NB4 (cell line): Measurements from ENCODE around the gene TCEA3.

Source experiments
- MYC ChIP-seq: IDR thresholded peaks from 2 replicates; pipeline ENCODE4 v1.6.1; 2011; ENCODE audit warnings: low read depth, low read length
- POLR2A ChIP-seq: IDR thresholded peaks from 2 replicates; pipeline ENCODE4 v1.6.1; 2011; ENCODE audit warnings: mild to moderate bottlenecking; ENCODE audit not compliant: insufficient read length; ENCODE audit errors: extremely low read depth
- TF ChIP-seq, protein P1 (sequence below): IDR thresholded peaks from one replicate; pipeline ENCODE4 v1.5.1; 2012; ENCODE audit warnings: low read depth, low read length

DNA sequence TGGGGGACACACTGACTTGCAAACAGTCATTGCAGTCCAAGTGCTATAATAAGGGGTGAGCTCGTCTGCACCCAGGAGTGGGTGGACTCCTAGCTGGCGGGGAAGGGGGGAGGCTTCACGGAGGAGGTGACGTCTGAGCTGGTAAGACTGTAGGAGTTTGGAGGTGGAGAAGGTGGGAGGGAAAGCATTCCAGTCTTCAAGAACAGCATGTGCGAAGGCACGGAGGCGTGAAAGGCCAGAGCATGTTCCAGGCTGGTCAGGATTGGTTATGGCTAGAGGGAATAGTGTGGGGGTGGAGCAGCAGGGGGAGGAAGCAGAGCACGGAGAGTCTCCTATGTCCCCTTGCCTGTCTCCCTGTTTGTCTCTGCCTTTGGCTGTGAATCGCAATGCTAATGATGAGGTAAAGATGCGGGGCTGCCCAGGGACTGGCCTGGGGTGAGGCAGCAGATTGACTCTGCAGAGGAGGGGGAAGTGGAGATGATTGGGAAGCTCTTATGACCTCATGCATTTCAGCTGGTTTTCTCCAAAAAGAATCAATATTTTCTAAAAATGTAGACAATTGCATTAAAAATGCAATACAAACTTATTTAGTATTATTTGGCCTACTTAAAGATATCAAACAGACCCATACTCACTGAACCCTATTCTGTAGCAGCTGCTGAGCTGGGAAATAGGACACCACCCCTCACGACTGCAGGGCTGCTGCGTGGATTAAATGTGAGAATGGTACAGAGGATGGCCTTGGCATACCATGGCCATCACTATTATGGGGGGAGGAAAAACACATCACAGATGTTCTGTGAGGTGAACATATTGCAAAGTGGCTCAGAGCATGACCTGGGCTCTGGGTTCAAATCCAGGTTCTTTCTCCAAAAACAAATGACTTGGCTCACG is 52.3 kb downstream of the TCEA3 start:
- TF ChIP-seq, protein P1, sequence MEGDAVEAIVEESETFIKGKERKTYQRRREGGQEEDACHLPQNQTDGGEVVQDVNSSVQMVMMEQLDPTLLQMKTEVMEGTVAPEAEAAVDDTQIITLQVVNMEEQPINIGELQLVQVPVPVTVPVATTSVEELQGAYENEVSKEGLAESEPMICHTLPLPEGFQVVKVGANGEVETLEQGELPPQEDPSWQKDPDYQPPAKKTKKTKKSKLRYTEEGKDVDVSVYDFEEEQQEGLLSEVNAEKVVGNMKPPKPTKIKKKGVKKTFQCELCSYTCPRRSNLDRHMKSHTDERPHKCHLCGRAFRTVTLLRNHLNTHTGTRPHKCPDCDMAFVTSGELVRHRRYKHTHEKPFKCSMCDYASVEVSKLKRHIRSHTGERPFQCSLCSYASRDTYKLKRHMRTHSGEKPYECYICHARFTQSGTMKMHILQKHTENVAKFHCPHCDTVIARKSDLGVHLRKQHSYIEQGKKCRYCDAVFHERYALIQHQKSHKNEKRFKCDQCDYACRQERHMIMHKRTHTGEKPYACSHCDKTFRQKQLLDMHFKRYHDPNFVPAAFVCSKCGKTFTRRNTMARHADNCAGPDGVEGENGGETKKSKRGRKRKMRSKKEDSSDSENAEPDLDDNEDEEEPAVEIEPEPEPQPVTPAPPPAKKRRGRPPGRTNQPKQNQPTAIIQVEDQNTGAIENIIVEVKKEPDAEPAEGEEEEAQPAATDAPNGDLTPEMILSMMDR = no peak
- TF ChIP-seq POLR2A (no peak), MYC (no peak)
